Activated CD4-positive, alpha-beta T cell treated with anti-CD3 and anti-CD28 coated beads, Interleukin-2, amount 10 ng/mL, durations not matched to agents 7 days and 5 days (primary cell): ENCODE data around the gene TEAD4. TPM values are rescaled to one million over a fixed set of nuclear protein-coding genes. Genes with fewer than 3 reads are reported as not detected.

Experiments used
- CTCF ChIA-PET: fragments of 350-600 bp; sonication (Branson Sonifier 250); formaldehyde crosslinking; loops from one replicate; lab custom pipeline; 2021; ENCODE audit warnings: antibody characterized with exemption; lab: Charles Lee
- POLR2A ChIA-PET: fragments of 350-600 bp; sonication (Branson Sonifier 250); formaldehyde crosslinking; loops from one replicate; lab custom pipeline; 2021; ENCODE audit warnings: antibody characterized with exemption; lab: Charles Lee
- DNase-seq: peaks from one replicate; pipeline ENCODE4 v3.0.0-alpha.2; 2020
- H3K27ac Mint-ChIP-seq: one replicate; pipeline ENCODE4 v1.8.0; 2021; ENCODE audit warnings: mild to moderate bottlenecking, moderate library complexity, mixed read lengths
- H3K27me3 Mint-ChIP-seq: one replicate; pipeline ENCODE4 v1.8.0; 2021; ENCODE audit warnings: mixed read lengths
- H3K36me3 Mint-ChIP-seq: one replicate; pipeline ENCODE4 v1.8.0; 2021; ENCODE audit warnings: low read depth, mixed read lengths
- H3K4me1 Mint-ChIP-seq: one replicate; pipeline ENCODE4 v1.8.0; 2021; ENCODE audit warnings: mixed read lengths
- H3K4me3 Mint-ChIP-seq: one replicate; pipeline ENCODE4 v1.8.0; 2021; ENCODE audit warnings: mild to moderate bottlenecking, moderate library complexity, mixed read lengths
- H3K9me3 Mint-ChIP-seq: one replicate; pipeline ENCODE4 v1.8.0; 2021; ENCODE audit warnings: mixed read lengths
- total RNA-seq, 2 experiments: library from RNA; stranded (reverse); gene quantifications; one replicate each; pipeline ENCODE4 v1.2.3, GENCODE V29; 2021

TEAD4 gene
- total RNA-seq, 2 experiments from 2014 or later: 0.69 to 1.00 TPM

DNA sequence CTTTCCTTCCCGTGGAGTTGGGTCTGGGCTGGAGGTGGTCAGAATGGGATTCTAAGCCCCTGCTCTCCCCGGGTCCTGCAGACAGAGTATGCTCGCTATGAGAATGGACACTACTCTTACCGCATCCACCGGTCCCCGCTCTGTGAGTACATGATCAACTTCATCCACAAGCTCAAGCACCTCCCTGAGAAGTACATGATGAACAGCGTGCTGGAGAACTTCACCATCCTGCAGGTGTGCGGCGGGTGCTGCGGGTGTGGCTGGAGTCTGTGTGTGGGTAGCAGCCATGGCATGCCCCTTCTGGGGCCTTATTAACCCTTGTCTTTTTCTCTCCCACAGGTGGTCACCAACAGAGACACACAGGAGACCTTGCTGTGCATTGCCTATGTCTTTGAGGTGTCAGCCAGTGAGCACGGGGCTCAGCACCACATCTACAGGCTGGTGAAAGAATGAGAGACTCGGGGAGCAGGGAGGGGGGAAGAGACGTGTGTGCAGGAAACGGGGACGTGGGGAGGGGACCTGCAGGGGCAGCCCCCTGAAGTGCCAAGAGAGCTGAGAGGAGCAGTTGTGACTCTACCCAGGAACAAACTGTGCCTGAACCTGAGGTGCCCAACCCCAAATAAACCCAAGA, 80.9 kb downstream of the TEAD4 start:
- no peak overlapping the region for H3K4me3 Mint-ChIP-seq
- ChIA-PET CTCF (no interaction called here), POLR2A (no interaction called here)
- no peaks in the 10 kb centered on the region for H3K36me3 Mint-ChIP-seq
- H3K27me3 Mint-ChIP-seq: no peaks in the 10 kb centered on the region
- no peaks in the 10 kb centered on the region for H3K4me1 Mint-ChIP-seq
- H3K9me3 Mint-ChIP-seq: no peaks in the 10 kb centered on the region
- no peak for DNase-seq
- H3K27ac Mint-ChIP-seq: no peak overlapping the region

DNA sequence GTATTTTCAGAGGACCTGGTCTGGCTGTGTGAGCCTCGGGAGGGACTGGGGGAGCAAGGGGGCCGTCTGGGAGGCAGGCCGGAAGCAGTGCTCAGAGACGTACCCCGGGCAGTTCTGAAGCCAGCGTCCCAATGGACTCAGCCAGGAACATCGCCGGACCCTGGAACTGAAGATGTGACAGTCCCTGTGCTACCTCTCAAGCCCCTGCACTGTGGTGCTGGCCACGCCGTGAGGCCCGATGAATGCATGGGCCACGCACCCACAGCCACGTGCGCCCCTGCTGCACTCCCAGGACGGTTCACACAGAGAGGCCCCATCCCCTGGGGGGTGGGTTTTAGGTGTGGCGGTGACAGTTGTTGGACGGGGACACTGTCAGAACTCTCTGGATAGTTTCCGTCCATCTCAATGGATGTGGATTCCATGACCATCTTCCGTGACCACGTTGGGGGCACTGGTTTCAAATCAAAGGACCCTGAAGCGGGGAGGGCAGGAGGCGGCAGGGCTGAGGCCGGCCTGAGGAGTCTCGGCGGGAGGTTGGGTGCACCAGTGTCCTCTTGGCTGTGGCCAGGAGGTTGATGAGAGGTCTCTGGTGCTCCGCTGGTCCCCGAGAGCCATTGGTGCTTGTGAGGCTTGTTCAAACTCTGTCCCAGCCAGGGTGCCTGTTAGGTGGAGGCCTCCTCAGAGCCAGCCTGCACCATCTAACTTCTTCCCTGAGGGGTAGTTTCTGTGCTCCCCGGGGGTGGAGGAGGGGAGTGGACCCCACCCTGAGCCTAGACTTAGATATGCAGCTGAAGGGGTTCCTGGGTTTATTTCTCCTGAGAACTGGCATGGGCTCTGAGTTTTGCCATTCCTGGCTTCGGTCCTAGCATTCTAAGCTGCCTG, 81.7 kb downstream of the TEAD4 start:
- ChIA-PET POLR2A (no interaction called here), CTCF (interaction anchor here (1.1 kb wide), 1 partner anchor 197 kb away, joined by 3 read pairs; no protein-coding TSS in a partner anchor)
- Mint-ChIP-seq H3K27ac (no peak overlapping the region), H3K9me3 (no peaks in the 10 kb centered on the region), H3K27me3 (no peaks in the 10 kb centered on the region), H3K4me3 (no peak overlapping the region), H3K4me1 (no peaks in the 10 kb centered on the region), H3K36me3 (no peaks in the 10 kb centered on the region)
- no peak for DNase-seq

DNA sequence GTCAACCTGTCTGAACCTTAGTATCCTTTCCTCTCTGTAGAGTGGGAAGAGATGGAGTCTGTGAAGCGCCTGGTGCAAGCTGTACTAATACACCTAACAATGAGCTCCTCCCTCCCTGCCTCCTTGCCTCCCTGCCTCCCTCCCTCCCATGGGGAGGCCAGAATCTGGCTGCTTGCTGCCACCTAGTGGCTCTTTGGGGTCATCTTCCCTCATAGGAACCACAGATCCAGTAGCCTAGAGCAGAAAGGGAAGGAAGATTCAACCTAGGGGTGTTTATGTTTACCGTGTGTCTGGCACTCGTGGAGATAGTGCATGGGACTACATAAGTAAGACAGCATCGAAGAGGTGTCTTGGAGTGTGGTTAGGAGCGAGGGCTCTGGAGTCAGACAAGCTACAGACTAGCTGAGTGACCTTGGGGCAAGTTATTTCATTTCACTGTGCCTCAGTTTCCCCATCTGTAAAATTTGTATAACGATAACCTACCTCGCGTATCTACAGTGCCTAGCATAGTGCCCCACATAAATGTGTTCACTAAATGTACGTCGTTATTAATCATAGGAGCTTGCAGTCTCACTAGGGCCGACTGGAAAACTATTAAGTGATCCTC, 82.5 kb downstream of the TEAD4 start:
- no peak overlapping the region for H3K4me3 Mint-ChIP-seq
- no peaks in the 10 kb centered on the region for H3K9me3 Mint-ChIP-seq
- ChIA-PET POLR2A (no interaction called here), CTCF (interaction anchor here (0.8 to 1.1 kb wide), 3 partner anchors 25 to 198 kb away, joined by 3 to 5 read pairs (median 4); no protein-coding TSS in a partner anchor)
- no peak overlapping the region for H3K27ac Mint-ChIP-seq
- H3K27me3 Mint-ChIP-seq: no peaks in the 10 kb centered on the region
- no peaks in the 10 kb centered on the region for H3K36me3 Mint-ChIP-seq
- peak; percentile 69 for DNase-seq
- H3K4me1 Mint-ChIP-seq: no peaks in the 10 kb centered on the region

DNA sequence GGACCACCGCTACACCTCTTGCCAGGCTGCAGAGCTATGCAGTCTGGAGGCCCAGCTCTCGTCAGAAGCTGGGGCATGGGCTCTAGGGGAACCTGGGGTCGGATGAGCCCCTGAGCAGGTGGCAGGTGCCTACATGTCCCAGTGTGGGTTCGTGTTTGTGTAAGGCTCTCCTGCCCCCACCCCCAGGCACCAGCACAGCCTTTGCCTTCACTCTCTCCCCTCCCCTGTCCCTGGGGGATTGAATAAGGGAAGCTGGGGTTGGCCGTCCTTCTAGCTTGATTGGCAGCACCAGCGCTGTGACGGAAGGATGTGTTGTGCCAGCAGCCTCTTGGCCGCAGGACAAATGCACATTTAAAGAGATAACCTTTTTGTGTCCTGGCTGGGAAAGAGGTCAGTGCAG, 83.2 kb downstream of the TEAD4 start:
- H3K27me3 Mint-ChIP-seq: no peaks in the 10 kb centered on the region
- ChIA-PET POLR2A (no interaction called here), CTCF (interaction anchor here (0.8 to 1.1 kb wide), 3 partner anchors 24 to 198 kb away, joined by 3 to 5 read pairs (median 4); no protein-coding TSS in a partner anchor)
- no peaks in the 10 kb centered on the region for H3K4me1 Mint-ChIP-seq
- H3K27ac Mint-ChIP-seq: no peak overlapping the region
- H3K4me3 Mint-ChIP-seq: no peak overlapping the region
- H3K9me3 Mint-ChIP-seq: no peaks in the 10 kb centered on the region
- H3K36me3 Mint-ChIP-seq: no peaks in the 10 kb centered on the region
- DNase-seq: no peak

DNA sequence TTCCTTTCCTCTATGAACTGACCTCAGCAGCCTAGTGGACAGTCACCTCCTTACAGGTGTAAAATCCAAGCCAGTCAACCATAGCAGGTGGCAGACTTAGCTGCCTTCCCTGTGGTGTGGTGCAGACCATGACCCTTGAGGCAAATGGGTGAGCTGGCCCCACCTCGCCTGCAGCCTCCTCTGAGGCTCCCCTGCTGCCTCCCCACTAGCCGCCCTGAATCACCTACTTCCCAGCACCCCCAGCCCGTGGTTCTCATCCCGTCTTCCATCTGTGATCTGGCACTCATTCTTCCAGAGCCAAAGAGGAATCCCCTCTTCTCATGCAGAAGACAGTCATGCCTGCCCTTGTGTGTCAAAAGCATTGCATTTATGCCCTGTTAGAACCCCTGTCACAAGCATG, 83.6 kb downstream of the TEAD4 start:
- DNase-seq: no peak
- Mint-ChIP-seq H3K4me1 (no peaks in the 10 kb centered on the region), H3K27me3 (no peaks in the 10 kb centered on the region), H3K27ac (no peak overlapping the region), H3K36me3 (no peaks in the 10 kb centered on the region), H3K9me3 (no peaks in the 10 kb centered on the region), H3K4me3 (no peak overlapping the region)
- POLR2A ChIA-PET: no interaction called here
- CTCF ChIA-PET: no interaction called here

DNA sequence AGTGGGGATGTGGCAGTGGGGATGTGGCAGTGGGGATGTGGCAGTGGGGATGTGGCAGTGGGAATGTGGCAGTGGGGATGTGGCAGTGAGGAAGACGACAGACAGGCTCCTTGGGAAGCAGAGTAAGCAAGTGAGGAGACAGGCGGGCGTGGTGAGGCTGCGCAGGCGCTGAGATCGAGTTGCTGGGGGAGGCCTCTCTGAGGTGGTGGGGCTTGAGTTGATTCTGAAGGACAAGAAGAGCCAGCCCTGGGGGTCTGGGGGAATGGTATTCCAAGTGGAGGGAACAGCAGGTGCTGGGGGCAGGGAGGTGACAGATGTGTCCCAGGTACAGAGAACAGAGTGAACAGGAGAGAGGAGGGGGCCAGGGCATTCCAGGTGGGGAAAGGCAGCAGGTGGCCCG, 84.2 kb downstream of the TEAD4 start:
- DNase-seq: no peak
- H3K9me3 Mint-ChIP-seq: no peaks in the 10 kb centered on the region
- no peak overlapping the region for H3K27ac Mint-ChIP-seq
- no peaks in the 10 kb centered on the region for H3K4me1 Mint-ChIP-seq
- H3K27me3 Mint-ChIP-seq: no peaks in the 10 kb centered on the region
- ChIA-PET POLR2A (no interaction called here), CTCF (no interaction called here)
- H3K4me3 Mint-ChIP-seq: no peak overlapping the region
- H3K36me3 Mint-ChIP-seq: no peaks in the 10 kb centered on the region

DNA sequence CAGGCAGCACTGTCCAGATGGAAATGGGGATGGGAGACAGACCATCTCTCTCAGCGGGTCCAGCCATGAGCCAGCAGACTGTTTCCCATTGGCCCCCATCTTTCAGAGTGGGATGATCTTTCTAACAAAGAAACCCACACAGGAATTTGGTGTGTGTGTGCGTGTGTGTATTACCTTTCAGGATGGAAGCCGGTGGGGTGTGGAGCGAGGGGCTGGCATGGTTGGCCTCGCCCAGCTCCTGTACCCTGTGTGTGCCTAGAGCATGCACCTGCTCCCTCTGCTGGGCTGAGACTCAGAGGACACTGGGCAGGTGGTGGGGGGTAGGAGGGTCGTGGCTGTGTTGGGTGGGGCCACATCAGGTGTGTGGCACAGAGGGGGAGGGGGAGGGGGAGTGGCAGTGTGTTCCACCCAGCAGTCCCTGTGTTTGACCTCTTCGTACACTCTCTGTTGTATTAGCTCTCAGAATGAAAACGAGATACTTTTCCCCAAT, 85.0 kb downstream of the TEAD4 start:
- CTCF ChIA-PET: no interaction called here
- peaks cover 1% of the 10 kb centered on the region for H3K27me3 Mint-ChIP-seq
- H3K4me3 Mint-ChIP-seq: no peak overlapping the region
- no peak for DNase-seq
- H3K27ac Mint-ChIP-seq: no peak overlapping the region
- H3K4me1 Mint-ChIP-seq: no peaks in the 10 kb centered on the region
- H3K36me3 Mint-ChIP-seq: no peaks in the 10 kb centered on the region
- POLR2A ChIA-PET: no interaction called here
- no peaks in the 10 kb centered on the region for H3K9me3 Mint-ChIP-seq

DNA sequence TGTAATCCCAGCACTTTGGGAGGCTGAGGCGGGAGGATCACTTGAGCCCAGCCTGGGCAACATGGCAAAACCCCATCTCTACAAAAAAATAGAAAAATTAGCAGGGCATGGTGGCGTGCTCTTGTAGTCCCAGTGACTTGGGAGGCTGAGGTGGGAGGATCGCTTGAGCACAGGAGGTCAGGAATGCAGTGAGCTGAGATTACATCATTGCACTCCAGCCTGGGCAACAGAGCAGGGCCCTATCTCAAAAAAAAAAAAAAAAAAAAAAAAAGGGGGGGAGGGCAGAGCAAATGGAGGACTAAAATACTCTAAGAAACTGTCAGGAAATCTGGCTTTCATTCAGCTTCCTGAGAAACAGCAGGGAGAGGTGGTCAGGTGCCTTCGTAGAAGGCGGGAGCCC, 86.3 kb downstream of the TEAD4 start:
- Mint-ChIP-seq H3K27ac (no peak overlapping the region), H3K4me1 (no peaks in the 10 kb centered on the region), H3K36me3 (no peaks in the 10 kb centered on the region), H3K9me3 (no peaks in the 10 kb centered on the region), H3K27me3 (peaks cover 9% of the 10 kb centered on the region), H3K4me3 (no peak overlapping the region)
- POLR2A ChIA-PET: no interaction called here
- no peak for DNase-seq
- CTCF ChIA-PET: interaction anchor here (0.5 to 1.6 kb wide), 3 partner anchors 17 to 66 kb away, joined by 3 to 5 read pairs (median 4); no protein-coding TSS in a partner anchor

DNA sequence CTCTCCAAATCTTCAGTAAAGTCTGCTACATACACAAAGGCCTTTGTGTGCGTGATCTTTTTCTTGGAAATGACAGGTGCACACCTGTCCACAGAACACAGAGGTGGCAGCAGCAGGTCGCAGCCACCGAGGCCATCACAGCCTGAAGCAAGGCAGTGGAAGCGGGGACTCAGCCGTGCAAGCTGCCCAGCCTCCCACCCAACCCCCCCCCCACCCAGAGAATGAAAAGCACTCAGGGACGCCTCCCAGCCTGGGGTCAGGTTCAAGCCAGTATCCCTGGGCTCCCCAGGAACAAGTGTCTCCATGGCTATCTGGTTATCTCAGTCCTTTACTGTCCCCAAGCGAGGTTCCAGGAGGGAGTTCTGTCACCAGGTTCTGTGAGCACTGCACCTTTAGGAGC, 86.8 kb downstream of the TEAD4 start:
- Mint-ChIP-seq H3K27me3 (peaks cover 9% of the 10 kb centered on the region), H3K36me3 (no peaks in the 10 kb centered on the region), H3K9me3 (no peaks in the 10 kb centered on the region), H3K4me3 (no peak overlapping the region), H3K27ac (no peak overlapping the region), H3K4me1 (no peaks in the 10 kb centered on the region)
- no peak for DNase-seq
- CTCF ChIA-PET: interaction anchor here (0.5 to 1.6 kb wide), 3 partner anchors 17 to 103 kb away, joined by 3 to 5 read pairs (median 3); no protein-coding TSS in a partner anchor
- POLR2A ChIA-PET: no interaction called here

DNA sequence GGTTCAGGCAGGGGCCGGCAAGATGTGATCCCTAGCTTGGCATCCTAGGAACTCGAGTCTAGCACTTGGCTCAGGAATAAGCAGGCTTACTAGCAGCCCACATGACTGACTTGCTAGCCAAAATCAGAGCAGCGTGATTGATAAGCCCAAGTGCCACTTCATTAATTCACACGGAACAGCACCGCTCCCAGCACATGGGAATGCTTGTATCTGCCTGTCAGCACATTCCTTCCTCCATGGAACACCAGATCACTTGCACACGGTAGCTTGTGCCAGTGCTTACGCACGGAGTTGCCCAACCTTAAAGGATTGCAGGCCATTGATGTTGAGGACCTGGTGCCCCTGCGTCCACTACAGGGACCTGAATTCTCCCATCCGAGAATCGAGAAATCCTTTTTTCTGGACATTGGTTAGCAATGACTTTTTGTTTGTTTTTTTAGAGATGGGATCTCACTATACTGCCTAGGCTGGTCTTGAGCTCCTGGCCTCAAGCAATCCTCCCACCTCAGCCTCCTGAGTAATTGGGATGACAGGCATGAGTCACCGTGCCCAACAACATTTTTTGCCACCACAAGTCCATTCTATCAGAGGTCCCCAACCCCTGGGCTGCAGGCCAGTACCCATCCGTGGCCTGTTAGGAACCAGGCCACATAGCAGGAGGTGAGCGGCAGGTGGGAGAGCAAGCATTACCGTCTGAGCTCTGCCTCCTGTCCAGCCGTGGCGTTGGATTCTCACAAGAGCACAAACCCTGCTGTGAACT, 87.4 kb downstream of the TEAD4 start:
- no peaks in the 10 kb centered on the region for H3K4me1 Mint-ChIP-seq
- H3K27ac Mint-ChIP-seq: no peak overlapping the region
- CTCF ChIA-PET: interaction anchor here (0.5 to 1.6 kb wide), 2 partner anchors 27 to 103 kb away, joined by 3 read pairs; no protein-coding TSS in a partner anchor
- H3K36me3 Mint-ChIP-seq: no peaks in the 10 kb centered on the region
- no peak for DNase-seq
- POLR2A ChIA-PET: no interaction called here
- H3K9me3 Mint-ChIP-seq: no peaks in the 10 kb centered on the region
- peaks cover 9% of the 10 kb centered on the region for H3K27me3 Mint-ChIP-seq
- H3K4me3 Mint-ChIP-seq: no peak overlapping the region

DNA sequence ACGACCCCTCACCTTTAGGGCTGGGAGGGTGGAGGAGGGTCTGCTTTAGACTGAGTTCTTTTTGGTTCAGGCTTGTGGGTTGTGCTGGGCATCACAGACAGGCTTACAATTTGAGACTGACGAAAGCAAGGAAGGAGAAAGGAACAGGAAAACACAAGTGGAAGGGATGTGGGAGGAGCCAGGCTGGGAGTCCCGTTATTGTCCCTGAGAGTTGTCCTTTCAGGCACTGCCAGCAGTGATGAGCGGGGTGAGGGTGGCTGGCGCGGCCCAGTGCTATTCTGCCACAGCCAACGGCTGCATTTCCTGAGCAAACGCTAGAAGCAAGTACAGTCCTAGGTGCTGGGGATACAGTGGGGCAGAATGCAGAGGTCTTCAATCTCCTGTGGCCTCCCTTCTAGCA, 88.8 kb downstream of the TEAD4 start:
- CTCF ChIA-PET: no interaction called here
- Mint-ChIP-seq H3K9me3 (no peaks in the 10 kb centered on the region), H3K4me1 (no peaks in the 10 kb centered on the region), H3K4me3 (no peak overlapping the region), H3K27me3 (peaks cover 9% of the 10 kb centered on the region), H3K36me3 (no peaks in the 10 kb centered on the region), H3K27ac (no peak overlapping the region)
- no peak for DNase-seq
- POLR2A ChIA-PET: no interaction called here

DNA sequence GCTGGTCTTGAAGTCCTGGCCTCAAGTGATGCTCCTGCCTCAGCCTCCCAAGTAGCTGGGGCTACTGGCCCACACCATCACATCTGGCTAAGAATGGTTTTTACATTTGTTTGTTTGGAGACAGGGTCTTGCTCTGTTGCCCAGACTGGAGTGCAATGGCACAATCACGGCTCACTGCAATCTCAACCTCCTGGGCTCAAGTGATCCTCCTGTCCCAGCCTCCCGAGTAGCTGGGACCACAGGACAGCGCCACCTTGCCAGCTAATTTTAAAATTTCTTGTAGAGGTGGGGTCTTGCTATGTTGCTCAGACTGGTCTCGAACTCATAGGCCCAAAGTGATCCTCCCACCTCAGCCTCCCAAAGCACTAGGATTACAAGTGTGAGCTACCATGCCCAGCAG, 89.3 kb downstream of the TEAD4 start:
- POLR2A ChIA-PET: no interaction called here
- Mint-ChIP-seq H3K36me3 (no peaks in the 10 kb centered on the region), H3K4me1 (no peaks in the 10 kb centered on the region), H3K27ac (no peak overlapping the region), H3K27me3 (peaks cover 9% of the 10 kb centered on the region), H3K9me3 (no peaks in the 10 kb centered on the region), H3K4me3 (no peak overlapping the region)
- DNase-seq: no peak
- CTCF ChIA-PET: no interaction called here
